HEK293 (cell line): Measurements from ENCODE around the gene POM121L2.

ENCODE experiments used
- CTCF ChIA-PET: fragments of 350-600 bp; formaldehyde crosslinking; extraction: SDS; loops from one replicate; lab custom pipeline; 2021; ENCODE audit warnings: antibody characterized with exemption; lab: Yijun Ruan, JAX
- POLR2A ChIA-PET: fragments of 300-600 bp; formaldehyde crosslinking; extraction: SDS; loops from one replicate; lab custom pipeline; 2020; ENCODE audit warnings: antibody characterized with exemption, inconsistent platforms; lab: Yijun Ruan, JAX
- H3K27ac ChIP-seq: fragments of 200-500 bp; sonication (Bioruptor generic); 2 replicates; pipeline ENCODE4 v1.5.1; 2014; ENCODE audit warnings: low read depth, low read length, control low read depth, inconsistent platforms; ENCODE audit errors: extremely low read depth
- H3K36me3 ChIP-seq, 2 experiments: fragments of 200-500 bp in 1 of 2; sonication (Bioruptor generic) in 1 of 2; 1 replicate in 1 of 2; 2 replicates in 1 of 2; pipeline ENCODE4 v1.5.1; 2014 to 2017; ENCODE audit warnings: inconsistent platforms in 2 of 2, low read length in 2 of 2; ENCODE audit not compliant: control insufficient read depth in 2 of 2, insufficient read depth in 1 of 2
- H3K4me1 ChIP-seq: fragments of 200-500 bp; sonication (Bioruptor generic); 2 replicates; pipeline ENCODE4 v1.5.1; 2014; ENCODE audit warnings: mild to moderate bottlenecking, low read length, inconsistent platforms; ENCODE audit not compliant: control insufficient read depth, insufficient read depth
- H3K4me3 ChIP-seq: 2 replicates; pipeline ENCODE4 v1.5.1; 2011; ENCODE audit warnings: low read depth, mild to moderate bottlenecking, control low read depth, low read length, moderate library complexity
- H3K9me3 ChIP-seq: fragments of 200-500 bp; sonication (Bioruptor generic); 2 replicates; pipeline ENCODE4 v1.5.1; 2014; ENCODE audit warnings: low read depth, low read length, inconsistent platforms; ENCODE audit not compliant: control insufficient read depth, insufficient read depth
- GLIS1 ChIP-seq: fragments of 450-650 bp; formaldehyde crosslinking; IDR thresholded peaks from 2 replicates; pipeline ENCODE4 v1.5.1; 2016; ENCODE audit warnings: missing biosample characterization, missing genetic modification characterization
- GLIS2 ChIP-seq: fragments of 450-650 bp; formaldehyde crosslinking; IDR thresholded peaks from 2 replicates; pipeline ENCODE4 v1.5.1; 2016; ENCODE audit warnings: missing biosample characterization, missing genetic modification characterization
- HOXA7 ChIP-seq: sonication (generic); formaldehyde crosslinking; IDR thresholded peaks from 2 replicates; pipeline ENCODE4 v1.8.1; 2022; ENCODE audit warnings: missing genetic modification reagents, borderline replicate concordance
- HOXD13 ChIP-seq: sonication (generic); formaldehyde crosslinking; IDR thresholded peaks from 2 replicates; pipeline ENCODE4 v1.8.0; 2022; ENCODE audit warnings: missing genetic modification reagents, borderline replicate concordance
- MEIS1 ChIP-seq: sonication (generic); formaldehyde crosslinking; IDR thresholded peaks from 2 replicates; pipeline ENCODE4 v1.8.1; 2022; ENCODE audit warnings: missing genetic modification reagents, mild to moderate bottlenecking, borderline replicate concordance
- SCRT2 ChIP-seq: fragments of 450-650 bp; formaldehyde crosslinking; IDR thresholded peaks from 2 replicates; pipeline ENCODE4 v1.5.1; 2016; ENCODE audit warnings: missing biosample characterization, missing genetic modification characterization
- SP2 ChIP-seq: fragments of 450-650 bp; formaldehyde crosslinking; IDR thresholded peaks from 2 replicates; pipeline ENCODE4 v1.5.1; 2016; ENCODE audit warnings: missing biosample characterization, missing genetic modification characterization
- ZBTB17 ChIP-seq: fragments of 450-650 bp; formaldehyde crosslinking; IDR thresholded peaks from 2 replicates; pipeline ENCODE4 v1.5.1; 2016; ENCODE audit warnings: missing biosample characterization, missing genetic modification characterization
- ZNF10 ChIP-seq: fragments of 450-650 bp; formaldehyde crosslinking; IDR thresholded peaks from 2 replicates; pipeline ENCODE4 v1.5.1; 2017; ENCODE audit warnings: missing biosample characterization, missing genetic modification characterization
- ZNF16 ChIP-seq: fragments of 450-650 bp; formaldehyde crosslinking; IDR thresholded peaks from 2 replicates; pipeline ENCODE4 v1.5.1; 2016; ENCODE audit warnings: low read depth, missing biosample characterization, missing genetic modification characterization
- ZNF2 ChIP-seq: fragments of 450-650 bp; formaldehyde crosslinking; IDR thresholded peaks from 2 replicates; pipeline ENCODE4 v1.5.1; 2016; ENCODE audit warnings: missing biosample characterization, missing genetic modification characterization
- ZNF223 ChIP-seq: fragments of 450-650 bp; formaldehyde crosslinking; IDR thresholded peaks from 2 replicates; pipeline ENCODE4 v1.5.1; 2016; ENCODE audit warnings: missing biosample characterization, missing genetic modification characterization
- ZNF24 ChIP-seq: fragments of 450-650 bp; formaldehyde crosslinking; IDR thresholded peaks from 2 replicates; pipeline ENCODE4 v1.5.1; 2016; ENCODE audit warnings: missing biosample characterization, missing genetic modification characterization
- ZNF341 ChIP-seq: fragments of 450-650 bp; formaldehyde crosslinking; IDR thresholded peaks from 2 replicates; pipeline ENCODE4; 2016; ENCODE audit warnings: low read depth, missing biosample characterization, missing genetic modification characterization
- ZNF366 ChIP-seq: fragments of 450-650 bp; formaldehyde crosslinking; conservative IDR thresholded peaks from 2 replicates; pipeline ENCODE4 v1.5.1; 2016; ENCODE audit warnings: missing biosample characterization, missing genetic modification characterization
- ZNF48 ChIP-seq: fragments of 450-650 bp; formaldehyde crosslinking; IDR thresholded peaks from 2 replicates; pipeline ENCODE4 v1.5.1; 2016; ENCODE audit warnings: missing biosample characterization, missing genetic modification characterization
- ZNF530 ChIP-seq: fragments of 450-650 bp; formaldehyde crosslinking; IDR thresholded peaks from 2 replicates; pipeline ENCODE4 v1.5.1; 2016; ENCODE audit warnings: low read depth, missing biosample characterization, missing genetic modification characterization
- ZNF555 ChIP-seq: fragments of 450-650 bp; formaldehyde crosslinking; conservative IDR thresholded peaks from 2 replicates; pipeline ENCODE4 v1.5.1; 2017; ENCODE audit warnings: missing biosample characterization, mild to moderate bottlenecking, missing genetic modification characterization, inconsistent platforms
- ZNF596 ChIP-seq: fragments of 450-650 bp; IDR thresholded peaks from 2 replicates; pipeline ENCODE4 v1.5.0; 2018; ENCODE audit warnings: missing biosample characterization, mild to moderate bottlenecking, missing genetic modification characterization, moderate library complexity
- ZNF76 ChIP-seq: fragments of 450-650 bp; formaldehyde crosslinking; IDR thresholded peaks from 2 replicates; pipeline ENCODE4; 2016; ENCODE audit warnings: low read depth, missing biosample characterization, missing genetic modification characterization, borderline replicate concordance
- ZNF777 ChIP-seq: fragments of 450-650 bp; formaldehyde crosslinking; IDR thresholded peaks from 2 replicates; pipeline ENCODE4 v1.5.1; 2017; ENCODE audit warnings: missing biosample characterization, missing genetic modification characterization, borderline replicate concordance
- ZXDB ChIP-seq: fragments of 450-650 bp; formaldehyde crosslinking; IDR thresholded peaks from 2 replicates; pipeline ENCODE4 v1.5.1; 2016; ENCODE audit warnings: missing biosample characterization, missing genetic modification characterization
- TF ChIP-seq, protein P1 (sequence below): fragments of 450-650 bp; formaldehyde crosslinking; IDR thresholded peaks from 2 replicates; pipeline ENCODE4 v1.5.1; 2017; ENCODE audit warnings: missing biosample characterization, missing genetic modification characterization
- TF ChIP-seq, protein P2 (sequence below): fragments of 450-650 bp; formaldehyde crosslinking; IDR thresholded peaks from 2 replicates; pipeline ENCODE4 v1.5.1; 2016; ENCODE audit warnings: missing biosample characterization, missing genetic modification characterization
- TF ChIP-seq, protein P3 (sequence below): fragments of 450-650 bp; formaldehyde crosslinking; optimal IDR thresholded peaks from 2 replicates; pipeline ENCODE3; 2016; ENCODE audit warnings: missing biosample characterization, mild to moderate bottlenecking, missing genetic modification characterization
- TF ChIP-seq, protein P4 (sequence below): fragments of 450-650 bp; formaldehyde crosslinking; IDR thresholded peaks from 2 replicates; pipeline ENCODE4 v1.5.1; 2016; ENCODE audit warnings: missing biosample characterization, missing genetic modification characterization

The POM121L2 gene

DNA sequence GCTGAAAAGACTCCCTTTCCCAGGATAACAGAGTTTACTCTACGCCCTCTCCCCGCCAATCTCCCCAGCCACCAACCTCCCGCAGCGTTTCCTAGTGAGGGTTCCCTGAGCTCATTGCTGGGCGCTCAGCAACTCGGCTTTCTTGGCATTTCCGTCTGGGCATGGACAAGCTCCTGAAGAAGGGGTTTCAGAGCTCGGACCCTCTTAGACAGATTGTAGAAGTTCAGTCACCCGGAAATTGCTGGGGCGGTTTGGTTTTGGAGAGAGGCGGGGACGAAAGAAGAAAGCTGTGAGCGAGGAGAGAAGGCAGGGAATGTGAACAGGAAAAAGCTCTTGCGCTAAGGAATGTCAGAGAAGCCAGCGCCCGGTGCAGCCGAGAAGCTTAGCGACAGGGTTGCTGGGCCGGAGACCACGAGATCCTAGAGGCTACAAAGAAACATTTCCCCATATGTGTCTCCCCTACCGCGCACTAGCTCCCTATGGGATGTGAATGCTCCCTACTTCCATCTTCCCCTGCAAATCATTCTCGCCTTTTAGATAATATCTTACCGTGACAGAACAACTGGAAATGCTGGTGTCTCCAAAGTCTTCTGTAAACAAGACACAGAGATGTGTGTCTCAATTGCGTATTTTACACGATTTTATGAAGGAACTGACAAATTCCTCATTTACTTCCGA is 15.8 kb downstream of the POM121L2 start (continued):
- TF ChIP-seq ZNF76 (tag by site-specific recombination) (peak; percentile 40; the same call in 1 of the 2 replicates), ZXDB (tag by site-specific recombination) (no peak), ZNF596 (0 out of 2 replicates have a peak, but pooled peaks have one; percentile 23), ZNF366 (tag by site-specific recombination) (peak; percentile 68), ZNF341 (peak; percentile 41), GLIS1 (tag by site-specific recombination) (peak; percentile 84), SP2 (tag by site-specific recombination) (0 out of 2 replicates have a peak, but pooled peaks have one; percentile 12), GLIS2 (peak; percentile 87), MEIS1 (CRISPR knock-in tag) (no peak), ZNF10 (tag by site-specific recombination) (peak; percentile 44), ZBTB17 (tag by site-specific recombination) (peak; percentile 96), ZNF2 (no peak), ZNF16 (peak; percentile 80)
- TF ChIP-seq, protein P1, sequence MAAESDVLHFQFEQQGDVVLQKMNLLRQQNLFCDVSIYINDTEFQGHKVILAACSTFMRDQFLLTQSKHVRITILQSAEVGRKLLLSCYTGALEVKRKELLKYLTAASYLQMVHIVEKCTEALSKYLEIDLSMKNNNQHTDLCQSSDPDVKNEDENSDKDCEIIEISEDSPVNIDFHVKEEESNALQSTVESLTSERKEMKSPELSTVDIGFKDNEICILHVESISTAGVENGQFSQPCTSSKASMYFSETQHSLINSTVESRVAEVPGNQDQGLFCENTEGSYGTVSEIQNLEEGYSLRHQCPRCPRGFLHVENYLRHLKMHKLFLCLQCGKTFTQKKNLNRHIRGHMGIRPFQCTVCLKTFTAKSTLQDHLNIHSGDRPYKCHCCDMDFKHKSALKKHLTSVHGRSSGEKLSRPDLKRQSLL (tag by site-specific recombination): peak; percentile 43; the same call in 1 of the 2 replicates
- TF ChIP-seq, protein P2, sequence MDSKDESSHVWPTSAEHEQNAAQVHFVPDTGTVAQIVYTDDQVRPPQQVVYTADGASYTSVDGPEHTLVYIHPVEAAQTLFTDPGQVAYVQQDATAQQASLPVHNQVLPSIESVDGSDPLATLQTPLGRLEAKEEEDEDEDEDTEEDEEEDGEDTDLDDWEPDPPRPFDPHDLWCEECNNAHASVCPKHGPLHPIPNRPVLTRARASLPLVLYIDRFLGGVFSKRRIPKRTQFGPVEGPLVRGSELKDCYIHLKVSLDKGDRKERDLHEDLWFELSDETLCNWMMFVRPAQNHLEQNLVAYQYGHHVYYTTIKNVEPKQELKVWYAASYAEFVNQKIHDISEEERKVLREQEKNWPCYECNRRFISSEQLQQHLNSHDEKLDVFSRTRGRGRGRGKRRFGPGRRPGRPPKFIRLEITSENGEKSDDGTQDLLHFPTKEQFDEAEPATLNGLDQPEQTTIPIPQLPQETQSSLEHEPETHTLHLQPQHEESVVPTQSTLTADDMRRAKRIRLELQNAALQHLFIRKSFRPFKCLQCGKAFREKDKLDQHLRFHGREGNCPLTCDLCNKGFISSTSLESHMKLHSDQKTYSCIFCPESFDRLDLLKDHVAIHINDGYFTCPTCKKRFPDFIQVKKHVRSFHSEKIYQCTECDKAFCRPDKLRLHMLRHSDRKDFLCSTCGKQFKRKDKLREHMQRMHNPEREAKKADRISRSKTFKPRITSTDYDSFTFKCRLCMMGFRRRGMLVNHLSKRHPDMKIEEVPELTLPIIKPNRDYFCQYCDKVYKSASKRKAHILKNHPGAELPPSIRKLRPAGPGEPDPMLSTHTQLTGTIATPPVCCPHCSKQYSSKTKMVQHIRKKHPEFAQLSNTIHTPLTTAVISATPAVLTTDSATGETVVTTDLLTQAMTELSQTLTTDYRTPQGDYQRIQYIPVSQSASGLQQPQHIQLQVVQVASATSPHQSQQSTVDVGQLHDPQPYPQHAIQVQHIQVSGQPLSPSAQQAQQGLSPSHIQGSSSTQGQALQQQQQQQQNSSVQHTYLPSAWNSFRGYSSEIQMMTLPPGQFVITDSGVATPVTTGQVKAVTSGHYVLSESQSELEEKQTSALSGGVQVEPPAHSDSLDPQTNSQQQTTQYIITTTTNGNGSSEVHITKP (tag by site-specific recombination): peak; percentile 79
- TF ChIP-seq, protein P3, sequence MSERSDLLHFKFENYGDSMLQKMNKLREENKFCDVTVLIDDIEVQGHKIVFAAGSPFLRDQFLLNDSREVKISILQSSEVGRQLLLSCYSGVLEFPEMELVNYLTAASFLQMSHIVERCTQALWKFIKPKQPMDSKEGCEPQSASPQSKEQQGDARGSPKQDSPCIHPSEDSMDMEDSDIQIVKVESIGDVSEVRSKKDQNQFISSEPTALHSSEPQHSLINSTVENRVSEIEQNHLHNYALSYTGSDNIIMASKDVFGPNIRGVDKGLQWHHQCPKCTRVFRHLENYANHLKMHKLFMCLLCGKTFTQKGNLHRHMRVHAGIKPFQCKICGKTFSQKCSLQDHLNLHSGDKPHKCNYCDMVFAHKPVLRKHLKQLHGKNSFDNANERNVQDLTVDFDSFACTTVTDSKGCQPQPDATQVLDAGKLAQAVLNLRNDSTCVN (tag by site-specific recombination): peak; percentile 30

DNA sequence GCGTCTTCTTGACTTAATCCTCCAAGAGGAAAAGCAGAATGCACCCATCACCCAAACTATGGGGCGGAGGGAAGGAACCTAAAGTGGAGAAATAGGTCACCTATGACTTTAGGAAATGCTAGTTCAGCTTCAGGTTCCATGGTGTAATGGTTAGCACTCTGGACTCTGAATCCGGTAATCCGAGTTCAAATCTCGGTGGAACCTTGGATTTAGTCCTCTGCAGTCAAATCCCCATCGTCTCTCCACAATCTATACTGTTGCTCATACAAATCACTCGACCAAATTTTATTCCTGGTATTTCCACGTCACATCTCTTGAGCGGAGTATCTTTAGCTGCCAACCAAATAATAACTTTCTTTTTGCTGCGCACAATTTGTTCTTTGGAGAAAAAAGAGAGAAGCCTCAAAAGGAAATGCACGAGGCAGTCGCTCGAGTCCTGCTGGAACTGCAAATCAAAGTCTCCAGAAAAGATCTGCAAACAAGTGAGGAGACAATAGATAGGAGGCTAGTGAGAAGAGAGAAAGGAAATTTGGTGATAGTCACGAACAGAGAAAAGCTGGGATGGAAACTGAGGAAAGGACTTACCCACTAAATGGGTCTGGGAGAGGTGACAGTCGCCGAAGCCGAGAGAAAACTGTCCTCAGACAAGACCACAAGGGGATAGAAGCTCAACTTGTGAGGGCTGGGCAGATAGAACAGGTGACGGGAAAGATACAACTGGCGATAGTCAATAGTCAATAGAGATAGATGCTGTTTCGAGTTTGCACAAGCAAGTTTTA is 16.6 kb downstream of the POM121L2 start:
- Histone ChIP-seq H3K36me3 (no peaks in the 10 kb centered on the region), H3K4me1 (no peaks in the 10 kb centered on the region), H3K4me3 (peak overlapping the region; percentile 83), H3K27ac (peak overlapping the region; percentile 47; the same call in 1 of the 2 replicates), H3K9me3 (no peaks in the 10 kb centered on the region)
- ChIA-PET POLR2A (interaction anchor here (0.7 to 1.9 kb wide), 22 partner anchors 9 to 599 kb away, joined by 3 to 16 read pairs (median 4); partner anchors contain the start of genes POM121L2 and ZNF184), CTCF (interaction anchor here (0.5 to 1.7 kb wide), 12 partner anchors 9 to 1120 kb away, joined by 3 to 7 read pairs (median 4); partner anchors contain the start of gene POM121L2)
- TF ChIP-seq ZNF555 (no peak), ZNF777 (tag by site-specific recombination) (no peak), ZNF48 (tag by site-specific recombination) (no peak), SCRT2 (tag by site-specific recombination) (peak; percentile 87), HOXA7 (CRISPR knock-in tag) (no peak), ZNF530 (tag by site-specific recombination) (no peak), ZNF24 (tag by site-specific recombination) (peak; percentile 55; the same call in 1 of the 2 replicates), HOXD13 (CRISPR knock-in tag) (no peak), ZNF223 (tag by site-specific recombination) (no peak)
- TF ChIP-seq, protein P4, sequence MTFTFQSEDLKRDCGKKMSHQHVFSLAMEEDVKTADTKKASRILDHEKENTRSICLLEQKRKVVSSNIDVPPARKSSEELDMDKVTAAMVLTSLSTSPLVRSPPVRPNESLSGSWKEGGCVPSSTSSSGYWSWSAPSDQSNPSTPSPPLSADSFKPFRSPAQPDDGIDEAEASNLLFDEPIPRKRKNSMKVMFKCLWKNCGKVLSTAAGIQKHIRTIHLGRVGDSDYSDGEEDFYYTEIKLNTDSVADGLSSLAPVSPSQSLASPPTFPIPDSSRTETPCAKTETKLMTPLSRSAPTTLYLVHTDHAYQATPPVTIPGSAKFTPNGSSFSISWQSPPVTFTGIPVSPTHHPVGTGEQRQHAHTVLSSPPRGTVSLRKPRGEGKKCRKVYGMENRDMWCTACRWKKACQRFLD (tag by site-specific recombination): no peak
